PC-9 (cell line): ENCODE results near the gene CACNA1S.

Source experiments
- CTCF ChIP-seq: fragments of 200-600 bp; sonication (generic); conservative IDR thresholded peaks from 2 replicates; pipeline ENCODE4 v1.6.1; 2017; ENCODE audit warnings: mixed run types, antibody characterized with exemption, mild to moderate bottlenecking, moderate library complexity
- EZH2 ChIP-seq: fragments of 200-600 bp; sonication (generic); IDR thresholded peaks from 2 replicates; pipeline ENCODE4 v1.8.0; 2017; ENCODE audit warnings: antibody characterized with exemption, low read depth

GRCh38 chr1:201069636-201070035, 42.6 kb downstream of the CACNA1S start:
- TF ChIP-seq CTCF: no peak
- TF ChIP-seq EZH2: no peak
